Measurements from ENCODE around the gene CAPN2. TPM values are rescaled to one million over a fixed set of nuclear protein-coding genes. Genes with fewer than 3 reads are reported as not detected.
"Not testable (repeated sequence)": the region's sequence is repeated elsewhere in the genome, so short reads cannot be mapped to it uniquely, and the experiment has no call there.

CAPN2 gene
- total RNA-seq, 1 donor from 2014 or later = 258 TPM

- peaks cover 3% of the 10 kb centered on the region for H3K36me3 ChIP-seq (ENCODE audit: control insufficient read depth, insufficient read depth, low read length)
- H3K27me3 ChIP-seq (ENCODE audit: control insufficient read depth, insufficient read depth, low read length) = no peaks in the 10 kb centered on the region
- no peak overlapping the region for H3K4me3 ChIP-seq (ENCODE audit: low read depth, low read length)
- TF ChIP-seq CTCF (IDR thresholded peaks at IDR 0.05; ENCODE audit: insufficient read depth, low read length, poor library complexity, severe bottlenecking) = no peak
- no peak for DNase-seq (ENCODE audit: low read depth)
These were observed 81.4 kb downstream of the CAPN2 start for GRCh38 chr1:223793716-223794115.

- TF ChIP-seq CTCF (IDR thresholded peaks at IDR 0.05; ENCODE audit: insufficient read depth, low read length, poor library complexity, severe bottlenecking) = no peak
- Histone ChIP-seq H3K4me3 (ENCODE audit: low read depth, low read length) (no peak overlapping the region), H3K27me3 (ENCODE audit: control insufficient read depth, insufficient read depth, low read length) (no peaks in the 10 kb centered on the region), H3K36me3 (ENCODE audit: control insufficient read depth, insufficient read depth, low read length) (peaks cover 3% of the 10 kb centered on the region)
- DNase-seq (ENCODE audit: low read depth) = no peak
These were observed 82.0 kb downstream of the CAPN2 start for GRCh38 chr1:223794136-223794880.

- TF ChIP-seq CTCF (IDR thresholded peaks at IDR 0.05; ENCODE audit: insufficient read depth, low read length, poor library complexity, severe bottlenecking) = no peak
- Histone ChIP-seq H3K36me3 (ENCODE audit: control insufficient read depth, insufficient read depth, low read length) (peaks cover 3% of the 10 kb centered on the region), H3K4me3 (ENCODE audit: low read depth, low read length) (no peak overlapping the region), H3K27me3 (ENCODE audit: control insufficient read depth, insufficient read depth, low read length) (no peaks in the 10 kb centered on the region)
- no peak for DNase-seq (ENCODE audit: low read depth)
These were observed 83.9 kb downstream of the CAPN2 start for GRCh38 chr1:223796210-223796609.

GRCh38 chr1:223802032-223802431 is 89.7 kb downstream of the CAPN2 start:
- DNase-seq (ENCODE audit: low read depth) = no peak
- H3K36me3 ChIP-seq (ENCODE audit: control insufficient read depth, insufficient read depth, low read length) = peaks cover 3% of the 10 kb centered on the region
- no peak overlapping the region for H3K4me3 ChIP-seq (ENCODE audit: low read depth, low read length)
- H3K27me3 ChIP-seq (ENCODE audit: control insufficient read depth, insufficient read depth, low read length) = no peaks in the 10 kb centered on the region
- no peak for TF ChIP-seq CTCF (IDR thresholded peaks at IDR 0.05; ENCODE audit: insufficient read depth, low read length, poor library complexity, severe bottlenecking)

GRCh38 chr1:223802602-223803001 is 90.3 kb downstream of the CAPN2 start:
- Histone ChIP-seq H3K36me3 (ENCODE audit: control insufficient read depth, insufficient read depth, low read length) (peaks cover 3% of the 10 kb centered on the region), H3K27me3 (ENCODE audit: control insufficient read depth, insufficient read depth, low read length) (no peaks in the 10 kb centered on the region), H3K4me3 (ENCODE audit: low read depth, low read length) (no peak overlapping the region)
- DNase-seq (ENCODE audit: low read depth) = no peak
- no peak for TF ChIP-seq CTCF (IDR thresholded peaks at IDR 0.05; ENCODE audit: insufficient read depth, low read length, poor library complexity, severe bottlenecking)

- no peak for TF ChIP-seq CTCF (IDR thresholded peaks at IDR 0.05; ENCODE audit: insufficient read depth, low read length, poor library complexity, severe bottlenecking)
- H3K36me3 ChIP-seq (ENCODE audit: control insufficient read depth, insufficient read depth, low read length) = peaks cover 2% of the 10 kb centered on the region
- H3K4me3 ChIP-seq (ENCODE audit: low read depth, low read length) = no peak overlapping the region
- H3K27me3 ChIP-seq (ENCODE audit: control insufficient read depth, insufficient read depth, low read length) = no peaks in the 10 kb centered on the region
- no peak for DNase-seq (ENCODE audit: low read depth)
These were observed 90.9 kb downstream of the CAPN2 start for GRCh38 chr1:223803211-223803610.

- H3K36me3 ChIP-seq (ENCODE audit: control insufficient read depth, insufficient read depth, low read length); DNase-seq (ENCODE audit: low read depth); H3K4me3 ChIP-seq (ENCODE audit: low read depth, low read length); H3K27me3 ChIP-seq (ENCODE audit: control insufficient read depth, insufficient read depth, low read length): not testable (repeated sequence)
These were observed 97.6 kb downstream of the CAPN2 start for GRCh38 chr1:223809905-223810304.

Data from kidney epithelial cell (primary cell).